A673 (cell line): ENCODE results near the gene ALPK3.

ENCODE experiments used
- EZH2 ChIP-seq: fragments of 200-600 bp; sonication (generic); IDR thresholded peaks from 2 replicates; pipeline ENCODE4 v1.6.1; 2017; ENCODE audit warnings: borderline replicate concordance, low read depth, mild to moderate bottlenecking, mixed read lengths, antibody characterized with exemption, low read length; ENCODE audit not compliant: poor library complexity, severe bottlenecking
- TF ChIP-seq, protein P1 (sequence below): fragments of 300-800, 200-600 bp; sonication (generic); conservative IDR thresholded peaks from 2 replicates; pipeline ENCODE4 v1.5.1; 2017; ENCODE audit warnings: low read depth, mild to moderate bottlenecking, antibody characterized with exemption, low read length, moderate library complexity, mixed read lengths

DNA sequence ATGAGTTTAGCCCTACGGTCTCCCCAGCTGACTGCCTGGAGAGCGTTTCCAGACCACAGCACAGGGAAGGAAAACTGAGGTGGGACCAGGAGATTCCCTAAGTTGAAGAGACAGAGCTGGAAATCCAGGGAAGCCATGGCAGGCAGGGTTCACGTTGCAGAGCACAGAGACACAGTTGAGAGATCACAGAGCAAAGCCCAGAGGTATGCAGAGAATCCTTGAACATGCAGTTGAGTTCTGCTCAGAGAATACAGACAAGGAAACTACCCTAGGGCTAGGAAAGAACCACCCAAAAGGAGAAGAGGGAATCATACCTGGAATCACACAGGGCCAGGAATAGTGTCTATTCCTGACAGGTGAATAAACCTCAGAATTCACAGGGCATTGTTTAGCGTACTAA is 81.6 kb downstream of the ALPK3 start:
- TF ChIP-seq, protein P1, sequence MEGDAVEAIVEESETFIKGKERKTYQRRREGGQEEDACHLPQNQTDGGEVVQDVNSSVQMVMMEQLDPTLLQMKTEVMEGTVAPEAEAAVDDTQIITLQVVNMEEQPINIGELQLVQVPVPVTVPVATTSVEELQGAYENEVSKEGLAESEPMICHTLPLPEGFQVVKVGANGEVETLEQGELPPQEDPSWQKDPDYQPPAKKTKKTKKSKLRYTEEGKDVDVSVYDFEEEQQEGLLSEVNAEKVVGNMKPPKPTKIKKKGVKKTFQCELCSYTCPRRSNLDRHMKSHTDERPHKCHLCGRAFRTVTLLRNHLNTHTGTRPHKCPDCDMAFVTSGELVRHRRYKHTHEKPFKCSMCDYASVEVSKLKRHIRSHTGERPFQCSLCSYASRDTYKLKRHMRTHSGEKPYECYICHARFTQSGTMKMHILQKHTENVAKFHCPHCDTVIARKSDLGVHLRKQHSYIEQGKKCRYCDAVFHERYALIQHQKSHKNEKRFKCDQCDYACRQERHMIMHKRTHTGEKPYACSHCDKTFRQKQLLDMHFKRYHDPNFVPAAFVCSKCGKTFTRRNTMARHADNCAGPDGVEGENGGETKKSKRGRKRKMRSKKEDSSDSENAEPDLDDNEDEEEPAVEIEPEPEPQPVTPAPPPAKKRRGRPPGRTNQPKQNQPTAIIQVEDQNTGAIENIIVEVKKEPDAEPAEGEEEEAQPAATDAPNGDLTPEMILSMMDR: no peak
- TF ChIP-seq EZH2: no peak
